Small intestine (tissue), 16 donors: ENCODE results near the gene RARG. TPM values are rescaled to one million over a fixed set of nuclear protein-coding genes. Genes with fewer than 3 reads are reported as not detected.

ENCODE experiments used
- DNase-seq, 2 donors: peaks; one replicate each; pipeline versions ENCODE4 v3.0.0 to v3.0.0-alpha.2; 2013
- FAIRE-seq: peaks from 2 replicates; lab custom pipeline; 2012; peaks lifted over from hg19 to GRCh38; lab: Jason Lieb, UNC
- H3K27ac ChIP-seq, 3 donors: one replicate each; pipeline ENCODE4 v1.5.1; 2013; ENCODE audit warnings: low read length in 2 of 3, mild to moderate bottlenecking in 2 of 3, control low read depth in 1 of 3, inconsistent platforms in 1 of 3, low read depth in 1 of 3, moderate library complexity in 1 of 3
- H3K27me3 ChIP-seq, 3 donors: one replicate each; pipeline ENCODE4 v1.6.1; 2013; ENCODE audit warnings: low read length in 3 of 3, inconsistent platforms in 1 of 3; ENCODE audit not compliant: control insufficient read depth in 3 of 3, insufficient read depth in 3 of 3
- H3K36me3 ChIP-seq, 3 donors: one replicate each; pipeline ENCODE4 v1.6.1; 2013; ENCODE audit warnings: low read length in 3 of 3, inconsistent platforms in 1 of 3, low read depth in 1 of 3, mild to moderate bottlenecking in 1 of 3, moderate library complexity in 1 of 3; ENCODE audit not compliant: control insufficient read depth in 3 of 3, insufficient read depth in 2 of 3
- H3K4me1 ChIP-seq, 3 donors: one replicate each; pipeline ENCODE4 v1.6.1; 2013; ENCODE audit warnings: low read length in 2 of 3, inconsistent platforms in 1 of 3, low read depth in 1 of 3, mild to moderate bottlenecking in 1 of 3, moderate library complexity in 1 of 3; ENCODE audit not compliant: control insufficient read depth in 3 of 3, insufficient read depth in 2 of 3
- H3K4me3 ChIP-seq, 3 donors: one replicate each; pipeline ENCODE4 v1.5.1; 2013; ENCODE audit warnings: low read length in 3 of 3, control low read depth in 1 of 3, inconsistent platforms in 1 of 3, low read depth in 1 of 3, mild to moderate bottlenecking in 1 of 3, moderate library complexity in 1 of 3
- H3K9me3 ChIP-seq, 2 donors: one replicate each; pipeline ENCODE4 v1.6.1; 2013; ENCODE audit warnings: low read depth in 1 of 2, low read length in 1 of 2; ENCODE audit not compliant: control insufficient read depth in 2 of 2, insufficient read depth in 1 of 2
- WGBS, 3 donors: extraction: QIAGEN DNeasy Blood & Tissue Kit; methylation state at CpG; one replicate each; pipeline ENCODE4 v1.1.7; 2013; 5-methylcytosine and 5-hydroxymethylcytosine counted together
- long read RNA-seq, 10 donors: transcript quantifications; one replicate each; lab custom pipeline, GENCODE V29; 2026
- polyA plus RNA-seq, 4 donors: library from polyadenylated mRNA; stranded (reverse) in 3 of 4; unstranded in 1 of 4; fragments of 200-250 nt in 3 of 4; fragments of 120-200 nt in 1 of 4; gene quantifications; one replicate each; pipeline versions ENCODE4 v1.2.1 to v1.2.3, GENCODE V29; 2013
- donor health status: healthy with polysubstance abuse.
- donor health status: control.
- donor health status: control.
- donor health status: Bipolar disorder and iron deficiency.
- donor health status: healthy.

RARG gene
- 1 to 10 TPM in 2 of 4 donors, under 1 TPM in 1, not detected in 1; 0.54 to 8.0 (median 7.1) TPM for polyA plus RNA-seq
- long read RNA-seq, donor 1, partial matches to known transcripts: 28 of 30 reads
- long read RNA-seq, donor 1, other reads (novel, unspliced or antisense): 0 of 30 reads
- long read RNA-seq, donor 2, partial matches to known transcripts: 0 of 1 reads
- long read RNA-seq, donor 2, other reads (novel, unspliced or antisense): 0 of 1 reads
- long read RNA-seq, donor 3: 0 reads
- long read RNA-seq, donor 4: 0 reads
- long read RNA-seq, donor 5: 0 reads
- long read RNA-seq, donor 6: 0 reads
- long read RNA-seq, donor 7: 0 reads
- long read RNA-seq, donor 8: 0 reads
- long read RNA-seq, donor 9: 0 reads
- long read RNA-seq, donor 10, partial matches to known transcripts: 0 of 6 reads
- long read RNA-seq, donor 10, other reads (novel, unspliced or antisense): 0 of 6 reads

DNA sequence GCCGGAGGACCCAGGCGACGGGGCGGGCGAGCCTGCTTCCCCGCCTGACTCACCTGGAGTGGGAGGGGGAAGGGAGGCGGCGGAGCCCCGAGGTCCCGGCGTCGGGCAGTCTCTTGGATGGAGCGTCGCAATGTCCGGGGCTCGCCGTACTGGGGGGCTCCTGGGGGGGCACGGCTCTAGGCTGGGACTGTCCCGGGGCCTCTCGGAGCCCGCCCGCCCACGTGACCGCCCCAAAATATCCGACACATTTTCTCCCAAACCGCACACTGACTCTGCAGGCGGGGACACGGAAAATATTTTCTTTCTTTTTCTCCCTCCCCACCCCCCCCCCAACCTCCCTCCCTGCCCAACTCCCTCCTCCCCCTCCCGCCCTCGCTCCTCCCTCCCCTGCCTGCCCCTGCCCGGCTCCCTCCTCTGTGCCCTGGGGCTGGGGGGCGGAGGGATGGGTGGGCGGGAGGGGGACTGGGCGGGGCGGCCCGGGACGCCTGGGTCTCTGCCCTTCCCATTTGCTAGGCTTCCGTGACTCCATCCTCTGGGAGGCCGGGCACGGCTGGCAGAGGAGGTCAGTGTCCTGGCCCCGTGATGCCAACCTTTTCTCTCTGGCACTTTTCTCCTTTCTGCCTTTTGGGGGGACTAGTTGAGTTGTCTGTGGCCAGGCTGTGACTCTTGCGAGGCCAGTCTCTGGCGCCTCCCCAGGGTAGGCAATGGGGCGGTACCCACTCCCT lies at the start of gene RARG:
TSS of gene RARG (minus strand) at position 289 of the 725 bp plus-strand sequence. CDS start 4,664 bp downstream, outside the sequence.
- Histone ChIP-seq H3K4me3 (peak within 1 kb of the TSS; percentile 30 to 47 (median 34)), H3K27me3 (peaks cover 0 to 70% (median 0%) of the 10 kb centered on the region in 3 donors), H3K9me3 (no peaks in the 10 kb centered on the region), H3K4me1 (peaks cover 0 to 28% (median 0%) of the 10 kb centered on the region in 3 donors), H3K36me3 (no peaks in the 10 kb centered on the region), H3K27ac (peak within 1 kb of the TSS in 2 of 3 donors; percentile 10 to 47)
- FAIRE-seq: no peak
- WGBS, 3 donors: 1 to 2% (median 1%) methylated on average over 30 to 43 of the region's 44 CpGs
- DNase-seq: peak in 1 of 2 donors; percentile 49

DNA sequence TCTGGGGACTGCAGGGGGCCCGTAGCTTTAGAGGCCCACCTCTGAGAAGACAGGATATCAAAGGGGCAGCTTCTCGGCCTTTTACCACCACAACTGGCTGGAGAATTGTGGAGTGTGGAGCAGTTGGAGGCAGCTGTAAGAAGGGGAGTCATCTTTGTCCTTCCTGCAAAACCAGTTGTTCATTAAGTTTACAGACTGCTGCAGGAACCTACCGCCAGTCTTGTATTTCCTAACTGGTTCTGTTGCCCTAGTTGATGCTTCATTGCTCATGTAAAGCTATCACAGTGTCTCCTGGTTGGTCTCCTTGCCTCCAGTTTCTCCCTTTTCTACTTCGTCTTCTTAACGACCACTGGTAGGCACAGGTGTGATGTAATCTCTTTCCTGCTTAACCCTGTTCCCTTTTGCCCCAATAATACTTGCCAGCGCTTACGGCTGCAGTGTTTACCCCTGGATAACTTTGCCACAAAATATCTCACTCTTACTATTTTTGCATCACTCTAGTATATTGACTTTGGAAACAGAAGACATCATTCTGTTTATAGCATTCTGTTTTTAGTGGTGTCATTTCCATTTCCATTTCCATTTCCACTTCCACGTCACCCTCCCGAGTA lies 48.0 kb upstream of the RARG start:
- DNase-seq: peak in 1 of 2 donors; percentile 13
- H3K36me3 ChIP-seq: peaks cover 0 to 56% (median 0%) of the 10 kb centered on the region in 3 donors
- WGBS, 3 donors: 84 to 91% (median 87%) methylated on average over 9 of the region's 9 CpGs
- H3K4me3 ChIP-seq: peak overlapping the region in 2 of 3 donors; percentile 50 to 65
- peaks cover 0 to 7% (median 0%) of the 10 kb centered on the region in 3 donors for H3K4me1 ChIP-seq
- no peak for FAIRE-seq
- H3K9me3 ChIP-seq: no peaks in the 10 kb centered on the region
- peak overlapping the region in 2 of 3 donors; percentile 52 to 70 for H3K27ac ChIP-seq
- H3K27me3 ChIP-seq: no peaks in the 10 kb centered on the region

DNA sequence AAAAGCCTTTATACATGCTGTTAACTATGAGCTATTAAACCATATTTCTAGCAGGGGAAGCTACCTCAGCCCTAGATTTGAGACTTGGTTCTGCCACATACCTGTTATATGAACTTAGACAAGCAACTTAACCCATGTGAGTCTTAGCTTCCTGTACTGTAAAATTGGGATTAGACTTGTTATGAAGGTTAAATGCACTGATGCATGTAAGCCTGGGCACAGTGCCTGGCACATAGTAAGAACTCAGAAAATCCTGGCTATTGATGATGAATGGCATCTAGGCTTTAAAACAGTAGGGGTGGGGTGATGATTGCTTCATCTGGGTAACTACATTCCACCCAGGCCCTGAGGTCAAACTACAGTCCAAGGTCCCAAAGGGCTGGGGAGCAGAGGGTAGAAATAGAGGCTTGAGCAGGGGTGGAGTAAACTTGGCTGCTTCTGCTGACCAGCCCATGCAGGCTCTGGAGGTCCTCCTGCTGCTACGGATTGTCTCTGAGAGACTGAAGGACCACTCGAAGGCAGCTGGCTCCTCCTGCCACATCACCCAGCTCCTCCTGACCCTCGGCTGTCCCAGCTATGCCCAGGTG lies 47.4 kb upstream of the RARG start:
- Histone ChIP-seq H3K27ac (peak overlapping the region in 2 of 3 donors; percentile 52 to 70), H3K4me3 (peak overlapping the region in 2 of 3 donors; percentile 50 to 65), H3K9me3 (no peaks in the 10 kb centered on the region), H3K27me3 (no peaks in the 10 kb centered on the region), H3K36me3 (peaks cover 0 to 58% (median 0%) of the 10 kb centered on the region in 3 donors), H3K4me1 (peaks cover 0 to 7% (median 0%) of the 10 kb centered on the region in 3 donors)
- FAIRE-seq (no peak), DNase-seq (peak; percentile 74 to 92)
- 69 to 84% (median 74%) methylated on average over 3 of the region's 3 CpGs for WGBS, 3 donors

DNA sequence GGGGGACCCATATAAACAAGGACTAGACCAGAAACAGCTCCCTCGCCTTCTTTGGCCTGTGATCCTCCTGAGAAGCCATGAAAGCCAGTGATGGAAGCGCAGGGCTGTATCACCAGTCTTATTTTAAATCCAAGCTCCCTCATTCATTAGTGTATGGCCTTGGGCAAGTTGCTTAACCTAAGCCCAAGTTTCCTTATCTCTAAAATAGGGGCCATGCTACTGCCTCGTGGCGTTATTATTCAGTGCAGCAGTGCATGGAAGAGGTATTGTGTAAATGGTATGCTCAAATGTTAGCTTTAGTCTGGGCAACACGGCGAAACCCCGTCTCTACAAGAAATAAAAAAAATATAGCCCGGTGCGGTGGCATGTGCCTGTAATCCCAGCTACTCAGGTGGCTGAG lies 46.0 kb upstream of the RARG start:
- Histone ChIP-seq H3K27ac (no peak overlapping the region), H3K4me1 (peaks cover 0 to 7% (median 0%) of the 10 kb centered on the region in 3 donors), H3K27me3 (no peaks in the 10 kb centered on the region), H3K36me3 (peaks cover 0 to 53% (median 0%) of the 10 kb centered on the region in 3 donors), H3K9me3 (no peaks in the 10 kb centered on the region), H3K4me3 (no peak overlapping the region)
- WGBS, 3 donors: 94 to 97% (median 96%) methylated on average over 9 of the region's 9 CpGs
- FAIRE-seq (no peak), DNase-seq (no peak)

DNA sequence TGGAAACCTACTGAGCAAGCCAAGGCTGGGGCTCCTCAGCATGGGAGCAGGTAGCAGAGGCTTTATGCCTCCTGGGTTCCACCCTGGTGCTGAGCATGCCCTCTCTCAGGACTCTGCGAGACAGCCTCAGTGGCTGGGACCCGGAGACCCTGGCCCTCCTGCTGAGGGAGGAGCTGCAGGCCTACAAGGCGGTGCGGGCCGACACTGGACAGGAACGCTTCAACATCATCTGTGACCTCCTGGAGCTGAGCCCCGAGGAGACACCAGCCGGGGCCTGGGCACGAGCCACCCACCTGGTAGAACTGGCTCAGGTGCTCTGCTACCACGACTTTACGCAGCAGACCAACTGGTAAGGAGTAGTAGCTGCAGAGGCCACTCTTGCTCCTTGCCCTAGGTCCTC lies 44.5 kb upstream of the RARG start:
- H3K9me3 ChIP-seq: no peaks in the 10 kb centered on the region
- FAIRE-seq: no peak

DNA sequence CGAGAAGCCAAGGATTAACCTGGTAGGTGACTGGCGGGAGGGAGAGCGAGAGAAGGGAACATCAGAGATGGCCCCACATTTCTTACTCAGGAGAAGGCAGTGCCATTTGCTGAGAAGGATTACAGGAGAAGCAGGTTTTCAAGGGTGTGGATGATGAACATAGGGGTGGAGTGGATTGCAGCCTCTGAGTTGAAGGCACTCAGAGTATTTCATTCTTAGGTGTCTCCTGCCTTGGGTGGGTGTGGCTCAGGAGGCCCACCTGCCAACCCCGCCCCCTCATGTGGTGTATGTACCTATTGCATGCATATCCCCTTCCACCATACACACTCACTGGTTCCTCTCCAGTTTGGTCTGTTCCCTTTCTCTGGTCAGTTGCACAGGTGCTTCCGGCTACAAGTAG lies 42.4 kb upstream of the RARG start:
- 96 to 97% (median 97%) methylated on average over 5 of the region's 5 CpGs for WGBS, 3 donors
- Histone ChIP-seq H3K4me1 (peaks cover 0 to 4% (median 0%) of the 10 kb centered on the region in 3 donors), H3K27me3 (no peaks in the 10 kb centered on the region), H3K27ac (no peak overlapping the region), H3K36me3 (peaks cover 0 to 41% (median 0%) of the 10 kb centered on the region in 3 donors), H3K4me3 (no peak overlapping the region), H3K9me3 (no peaks in the 10 kb centered on the region)
- DNase-seq (no peak), FAIRE-seq (no peak)

More for the DNA sequence above, 44.5 kb upstream of the RARG start:
- H3K4me3 ChIP-seq: no peak overlapping the region
- peaks cover 0 to 7% (median 0%) of the 10 kb centered on the region in 3 donors for H3K4me1 ChIP-seq
- DNase-seq: no peak
- no peak overlapping the region for H3K27ac ChIP-seq
- 95 to 96% (median 96%) methylated on average over 11 of the region's 11 CpGs for WGBS, 3 donors
- H3K36me3 ChIP-seq: peaks cover 0 to 38% (median 0%) of the 10 kb centered on the region in 3 donors
- no peaks in the 10 kb centered on the region for H3K27me3 ChIP-seq

DNA sequence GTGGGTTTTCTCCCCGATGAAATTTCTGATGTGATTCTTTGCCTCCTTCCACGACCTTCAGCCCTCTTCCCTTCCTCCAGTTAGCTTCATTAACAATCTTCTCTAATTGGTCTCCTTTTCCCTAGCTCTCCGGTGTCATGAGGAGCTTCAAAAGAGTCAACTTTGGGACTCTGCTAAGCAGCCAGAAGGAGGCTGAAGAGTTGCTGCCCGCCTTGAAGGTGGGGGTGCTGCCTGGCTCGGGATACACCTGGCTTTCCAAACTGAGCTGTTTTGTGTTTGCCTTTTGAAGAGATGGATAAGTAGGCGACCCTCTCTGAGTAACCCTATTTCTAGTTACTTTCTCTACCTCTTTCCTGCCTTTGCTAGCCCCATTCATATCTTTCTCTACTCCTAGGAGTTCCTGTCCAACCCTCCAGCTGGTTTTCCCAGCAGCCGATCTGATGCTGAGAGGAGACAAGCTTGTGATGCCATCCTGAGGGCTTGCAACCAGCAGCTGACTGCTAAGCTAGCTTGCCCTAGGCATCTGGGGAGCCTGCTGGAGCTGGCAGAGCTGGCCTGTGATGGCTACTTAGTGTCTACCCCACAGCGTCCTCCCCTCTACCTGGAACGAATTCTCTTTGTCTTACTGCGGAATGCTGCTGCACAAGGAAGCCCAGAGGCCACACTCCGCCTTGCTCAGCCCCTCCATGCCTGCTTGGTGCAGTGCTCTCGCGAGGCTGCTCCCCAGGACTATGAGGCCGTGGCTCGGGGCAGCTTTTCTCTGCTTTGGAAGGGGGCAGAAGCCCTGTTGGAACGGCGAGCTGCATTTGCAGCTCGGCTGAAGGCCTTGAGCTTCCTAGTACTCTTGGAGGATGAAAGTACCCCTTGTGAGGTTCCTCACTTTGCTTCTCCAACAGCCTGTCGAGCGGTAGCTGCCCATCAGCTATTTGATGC lies 36.9 kb upstream of the RARG start:
- Histone ChIP-seq H3K4me1 (no peaks in the 10 kb centered on the region), H3K4me3 (peak overlapping the region in 2 of 3 donors; percentile 73 to 87), H3K27ac (no peak overlapping the region), H3K36me3 (peaks cover 0 to 17% (median 0%) of the 10 kb centered on the region in 3 donors), H3K27me3 (no peaks in the 10 kb centered on the region), H3K9me3 (no peaks in the 10 kb centered on the region)
- 59 to 64% (median 63%) methylated on average over 20 of the region's 20 CpGs for WGBS, 3 donors
- DNase-seq (no peak), FAIRE-seq (no peak)
